HG03442 (cell line): ENCODE results near the gene SIAH2.
"Not testable (repeated sequence)": the region's sequence is repeated elsewhere in the genome, so short reads cannot be mapped to it uniquely, and the experiment has no call there.

Source experiments
- ATAC-seq: cut with Tn5 transposase; IDR thresholded peaks from one replicate; pipeline ENCODE4 v1.9.1; 2021; ENCODE audit warnings: mild to moderate bottlenecking, moderate library complexity; ENCODE audit not compliant: unreplicated experiment

The SIAH2 gene

GRCh38 chr3:150763122-150763840 lies at the start of gene SIAH2:
Gene SIAH2, minus strand, starts transcription at chr3:150763169. Its CDS starts 320 bp downstream, at chr3:150762849.
- peak; percentile 51 for ATAC-seq

GRCh38 chr3:150811984-150812383 lies 49.0 kb upstream of the SIAH2 start:
- no peak for ATAC-seq

GRCh38 chr3:150810641-150811040 lies 47.7 kb upstream of the SIAH2 start:
- no peak for ATAC-seq

GRCh38 chr3:150806185-150806835 lies 43.3 kb upstream of the SIAH2 start:
- ATAC-seq: no peak

- no peak for ATAC-seq
Measured at GRCh38 chr3:150805354-150805753, 42.4 kb upstream of the SIAH2 start.

GRCh38 chr3:150803440-150803985 lies 40.5 kb upstream of the SIAH2 start:
- ATAC-seq: no peak

- no peak for ATAC-seq
Measured at GRCh38 chr3:150800722-150801121, 37.8 kb upstream of the SIAH2 start.

GRCh38 chr3:150798122-150798618 lies 35.2 kb upstream of the SIAH2 start:
- no peak for ATAC-seq

- ATAC-seq: no peak
Measured at GRCh38 chr3:150797155-150797554, 34.2 kb upstream of the SIAH2 start.

GRCh38 chr3:150796527-150796926 lies 33.6 kb upstream of the SIAH2 start:
- ATAC-seq: not testable (repeated sequence)

GRCh38 chr3:150793641-150794040 lies 30.7 kb upstream of the SIAH2 start:
- ATAC-seq: no peak

GRCh38 chr3:150790629-150791028 lies 27.7 kb upstream of the SIAH2 start:
- no peak for ATAC-seq

GRCh38 chr3:150789451-150789850 lies 26.5 kb upstream of the SIAH2 start:
- no peak for ATAC-seq

GRCh38 chr3:150787741-150788370 lies 24.9 kb upstream of the SIAH2 start:
- ATAC-seq: peak; percentile 57

GRCh38 chr3:150786791-150787190 lies 23.8 kb upstream of the SIAH2 start:
- no peak for ATAC-seq

GRCh38 chr3:150784747-150785125 lies 21.8 kb upstream of the SIAH2 start:
- ATAC-seq: no peak

- peak; percentile 83 for ATAC-seq
Measured at GRCh38 chr3:150783920-150784746, 21.2 kb upstream of the SIAH2 start.

- ATAC-seq: no peak
Measured at GRCh38 chr3:150783316-150783715, 20.3 kb upstream of the SIAH2 start.

- ATAC-seq: no peak
Measured at GRCh38 chr3:150779402-150779858, 16.5 kb upstream of the SIAH2 start.

GRCh38 chr3:150778793-150779401 lies 15.9 kb upstream of the SIAH2 start:
- ATAC-seq: no peak
